ENCODE data around the gene SCNN1B.

SCNN1B gene

GRCh38 chr16:23410176-23410575 lies 108.1 kb downstream of the SCNN1B start:
- DNase-seq = no peak

- no peak for DNase-seq
These were observed 112.6 kb downstream of the SCNN1B start for GRCh38 chr16:23414731-23415130.

GRCh38 chr16:23416816-23417215 lies 114.7 kb downstream of the SCNN1B start:
- no peak for DNase-seq

- no peak for DNase-seq
These were observed 117.9 kb downstream of the SCNN1B start for GRCh38 chr16:23420011-23420410.

- no peak for DNase-seq
These were observed 121.5 kb downstream of the SCNN1B start for GRCh38 chr16:23423496-23424049.

GRCh38 chr16:23424292-23424958 lies 122.3 kb downstream of the SCNN1B start:
- DNase-seq = no peak

GRCh38 chr16:23428351-23428750 lies 126.2 kb downstream of the SCNN1B start:
- no peak for DNase-seq
